D341Med (cell line): ENCODE data around the gene SEMA3A.
A peak's percentile ranks its signal among the peaks of the same experiment; 100 is the strongest.

Experiments
- DNase-seq: peaks from one replicate; pipeline ENCODE4 v3.0.0; 2012; ENCODE audit warnings: low spot score

SEMA3A gene

DNA sequence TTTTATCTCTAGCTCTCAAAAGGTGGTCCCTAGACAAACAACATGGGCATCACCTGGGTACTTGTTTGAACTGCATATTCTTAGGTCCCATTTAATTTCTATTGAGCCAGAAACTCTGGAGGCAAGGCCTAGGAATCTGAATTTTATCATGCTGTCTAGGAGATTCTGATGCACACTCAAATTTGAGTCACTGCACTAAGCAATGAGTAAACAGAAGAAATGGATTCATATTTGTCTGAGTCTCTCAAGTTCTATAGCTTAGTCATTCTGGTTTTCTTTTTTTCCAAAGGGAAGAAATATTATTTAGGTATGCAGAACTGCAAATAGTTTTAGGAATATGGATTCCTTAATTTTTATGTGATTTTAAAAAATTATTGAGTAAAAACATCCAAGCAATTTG lies 185.5 kb downstream of the SEMA3A start:
- DNase-seq: no peak

DNA sequence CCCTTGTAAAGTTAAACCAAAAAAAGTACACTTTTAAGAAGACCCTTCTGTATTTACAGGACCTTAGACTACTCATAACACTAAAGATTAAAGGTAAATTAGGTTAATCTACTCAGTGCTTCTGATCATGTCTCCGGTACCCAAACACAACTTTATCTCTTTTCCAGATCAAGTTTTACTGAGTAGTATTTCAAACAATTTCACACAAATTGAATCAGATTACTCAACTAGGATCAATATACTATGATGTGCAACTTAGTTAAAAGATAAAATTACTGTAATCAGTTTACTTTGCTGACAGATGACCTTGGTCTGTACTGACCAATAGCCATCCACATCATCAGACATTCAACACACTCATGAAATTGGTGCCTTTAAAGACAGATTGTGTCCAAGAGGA lies 191.4 kb downstream of the SEMA3A start:
- no peak for DNase-seq

DNA sequence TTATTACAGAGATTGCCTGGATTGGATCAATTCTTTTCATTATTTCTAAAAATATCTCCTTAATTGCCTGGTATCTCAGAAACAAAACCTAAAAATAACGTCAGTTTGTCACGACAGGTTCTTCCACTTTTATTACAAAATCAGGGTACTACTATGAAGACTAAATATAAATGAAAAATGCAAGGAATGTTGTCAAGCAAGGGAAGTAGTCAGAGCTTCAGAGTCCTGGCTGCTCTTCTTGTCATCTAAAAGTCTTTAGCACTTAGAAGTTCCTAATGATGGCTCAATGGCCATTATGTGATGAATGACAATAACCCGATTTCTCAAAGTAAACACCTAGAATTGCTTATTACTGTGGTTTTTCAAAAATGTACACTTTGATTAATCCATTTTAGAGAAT lies 192.2 kb downstream of the SEMA3A start:
- DNase-seq: no peak

DNA sequence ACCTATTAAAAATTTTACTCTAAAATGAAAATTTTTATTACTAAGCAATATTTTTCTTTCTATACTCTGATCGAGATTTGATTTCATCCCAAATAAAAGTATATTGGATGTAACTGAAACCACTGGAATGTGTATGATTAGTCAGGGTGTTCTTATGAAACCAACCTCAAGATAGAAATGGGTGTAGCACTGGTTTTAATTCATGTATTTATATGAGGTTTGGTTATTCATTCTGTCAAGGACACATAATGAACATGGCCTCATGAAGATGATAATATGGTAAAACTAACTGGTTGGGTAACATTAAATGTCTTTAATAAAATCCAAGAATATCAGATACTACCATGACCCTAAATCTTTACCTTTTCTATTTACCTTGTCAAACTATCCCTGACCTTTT lies 197.7 kb downstream of the SEMA3A start:
- no peak for DNase-seq

DNA sequence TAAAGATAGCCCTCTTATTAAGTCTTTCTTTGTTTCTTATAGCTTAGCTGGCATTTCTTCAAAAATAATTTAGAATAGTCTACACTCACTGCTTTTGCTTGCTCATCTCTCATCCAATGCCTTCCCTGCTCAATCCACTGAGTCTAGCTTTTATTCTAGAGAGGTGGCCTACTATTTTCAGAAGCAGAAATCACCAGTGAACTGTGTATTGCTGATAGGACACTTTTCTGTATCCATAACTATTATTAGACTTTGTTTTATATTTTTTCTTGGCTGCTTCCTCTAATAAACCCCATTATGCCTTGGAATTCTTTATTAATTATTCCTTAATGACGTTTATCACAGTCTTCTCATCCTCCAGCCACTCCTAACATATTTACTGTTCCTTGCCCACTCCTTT lies 206.8 kb downstream of the SEMA3A start:
- no peak for DNase-seq

DNA sequence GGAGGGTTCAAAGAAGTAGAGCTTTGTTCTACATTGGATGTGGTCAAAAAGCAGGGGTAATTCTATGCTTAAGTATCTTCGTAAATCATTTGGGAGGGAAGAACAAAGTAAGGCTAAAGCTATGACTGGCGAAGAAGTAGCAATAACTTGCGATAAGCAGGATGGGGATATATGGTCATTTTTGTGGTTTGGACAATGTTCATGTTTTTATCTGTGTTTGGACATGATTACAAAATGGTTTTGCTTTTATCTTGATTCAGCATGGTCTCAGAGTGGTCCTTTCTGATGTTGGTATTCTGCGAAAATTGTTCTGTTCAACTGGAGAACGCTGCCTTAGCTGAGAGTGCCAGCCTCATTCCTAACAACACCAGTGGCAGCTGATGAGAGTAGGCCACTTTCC lies 208.8 kb downstream of the SEMA3A start:
- DNase-seq: no peak

DNA sequence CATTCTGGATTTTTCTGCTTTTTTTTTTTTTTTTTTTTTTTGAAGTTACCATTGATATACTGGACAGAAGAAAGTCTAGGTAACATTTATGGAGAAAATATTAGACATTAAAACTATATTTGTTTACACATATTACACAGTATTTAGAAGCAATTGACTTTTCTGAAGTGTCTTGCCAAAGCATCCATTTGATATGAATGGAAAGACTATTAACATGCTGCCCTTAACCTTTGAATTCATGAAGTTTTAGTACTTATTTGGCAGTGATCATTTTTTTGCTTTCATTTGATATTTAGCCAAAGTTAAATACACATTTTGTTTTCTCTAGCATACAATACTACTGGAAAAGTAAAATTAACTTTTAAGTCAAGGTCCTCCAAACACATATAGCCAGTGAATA lies 210.0 kb downstream of the SEMA3A start:
- no peak for DNase-seq

DNA sequence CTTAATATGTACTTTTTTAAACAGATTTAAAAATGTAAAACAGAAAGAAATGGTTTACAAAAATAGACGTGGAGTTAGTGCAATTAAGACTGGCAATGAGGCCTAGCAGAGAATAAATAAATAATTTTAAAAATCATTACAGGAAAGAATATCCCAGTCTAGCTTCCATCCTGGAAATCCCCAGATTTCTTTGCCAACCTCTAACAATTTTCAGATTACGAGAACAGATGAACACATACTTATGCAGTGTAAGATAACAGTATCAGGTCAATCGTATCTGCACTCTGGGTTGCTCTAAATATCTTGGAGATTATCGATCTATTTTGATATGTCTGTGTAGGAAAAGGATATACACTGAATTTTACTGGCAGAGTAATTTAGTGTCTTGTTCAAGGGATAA lies 210.5 kb downstream of the SEMA3A start:
- DNase-seq: no peak

DNA sequence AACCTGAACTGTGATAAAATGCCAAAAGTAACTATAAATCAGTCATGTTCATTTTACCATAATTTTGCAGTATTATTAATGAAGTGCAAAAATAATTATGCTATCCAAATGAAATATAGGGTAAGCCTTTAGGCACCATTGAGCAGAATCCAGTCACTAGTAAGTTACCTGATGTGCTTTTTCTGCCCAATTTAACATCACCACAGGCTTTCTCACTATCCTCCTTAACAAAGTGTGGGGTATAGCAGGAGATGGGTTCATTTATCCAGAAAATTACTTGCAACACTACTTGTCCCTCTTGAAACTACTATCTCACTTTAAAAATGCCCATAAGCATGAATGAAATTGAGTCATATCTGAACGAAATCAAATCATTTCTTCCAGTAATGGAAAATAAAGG lies 211.0 kb downstream of the SEMA3A start:
- DNase-seq: no peak

DNA sequence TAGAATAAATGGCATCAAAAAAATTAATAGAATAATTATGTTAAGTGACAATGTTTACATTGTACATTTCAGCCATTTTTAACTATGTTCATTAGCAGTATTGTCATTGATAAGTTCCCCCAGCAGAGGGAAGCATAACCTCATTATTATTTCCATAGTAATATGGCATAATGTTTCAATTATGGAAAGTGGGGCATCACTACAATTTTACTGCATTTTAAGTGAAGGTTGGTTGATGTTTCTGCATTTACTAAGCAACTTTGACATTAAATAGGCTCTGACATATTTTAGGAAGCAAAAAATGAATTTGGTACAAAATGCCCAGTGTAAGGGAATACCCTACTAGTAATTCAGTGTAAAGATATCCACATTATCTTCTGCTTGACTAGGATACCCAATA lies 218.3 kb downstream of the SEMA3A start:
- DNase-seq: peak; percentile 27

DNA sequence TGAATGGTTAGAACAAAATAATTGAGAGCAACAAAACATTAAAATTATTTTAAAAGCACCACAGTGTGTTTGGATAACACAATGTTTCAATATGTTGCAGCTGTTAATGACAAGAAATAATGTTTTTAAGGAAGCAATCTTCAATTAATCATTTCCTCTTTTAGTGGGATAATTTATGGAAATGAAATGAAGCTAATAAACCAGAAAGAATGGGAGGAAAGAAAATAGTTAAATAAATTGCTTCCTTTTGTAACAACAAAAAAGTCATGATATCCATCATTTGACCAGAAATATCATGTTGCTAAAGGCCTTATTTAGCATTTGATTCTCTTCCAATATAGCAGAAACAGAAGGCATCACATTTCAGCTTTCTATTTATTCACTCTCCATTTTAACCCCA lies 224.5 kb downstream of the SEMA3A start:
- no peak for DNase-seq

DNA sequence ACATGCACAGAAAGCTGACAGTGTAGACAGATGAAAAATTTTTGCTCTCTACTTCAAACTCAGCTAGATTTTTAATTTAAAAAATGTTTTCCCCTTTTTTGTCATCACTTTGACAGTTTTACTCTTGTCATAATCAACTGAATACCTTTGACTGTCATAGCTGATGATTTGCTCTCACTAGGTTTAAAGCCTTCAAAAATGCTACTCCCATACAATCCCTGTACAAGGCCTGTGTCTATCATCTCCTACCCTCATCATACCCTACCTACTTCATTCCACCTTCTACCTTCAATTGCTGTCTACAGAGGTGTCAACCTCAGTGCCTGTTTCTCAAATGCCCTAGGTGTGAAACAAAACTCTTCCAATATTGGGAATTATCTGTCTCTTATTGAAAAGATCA lies 230.3 kb downstream of the SEMA3A start:
- no peak for DNase-seq

DNA sequence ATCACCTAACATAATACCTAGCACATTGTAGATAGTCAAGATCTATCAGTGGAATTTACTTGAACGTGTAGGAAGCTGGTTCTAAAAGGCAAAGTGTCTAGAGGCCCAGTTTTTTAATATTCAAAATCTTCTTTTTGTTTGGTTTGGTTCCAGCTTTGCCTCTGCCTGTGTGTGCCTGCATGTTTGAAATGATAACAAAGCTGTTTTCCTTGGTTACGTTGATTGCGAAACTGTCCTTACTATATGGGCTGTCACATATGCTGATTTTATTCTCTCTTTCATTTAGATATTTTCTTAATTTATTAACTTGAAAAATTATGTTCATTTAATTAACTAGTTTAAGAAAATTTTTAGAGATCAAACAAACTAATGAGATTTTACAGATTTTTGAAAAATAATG lies 237.3 kb downstream of the SEMA3A start:
- no peak for DNase-seq

DNA sequence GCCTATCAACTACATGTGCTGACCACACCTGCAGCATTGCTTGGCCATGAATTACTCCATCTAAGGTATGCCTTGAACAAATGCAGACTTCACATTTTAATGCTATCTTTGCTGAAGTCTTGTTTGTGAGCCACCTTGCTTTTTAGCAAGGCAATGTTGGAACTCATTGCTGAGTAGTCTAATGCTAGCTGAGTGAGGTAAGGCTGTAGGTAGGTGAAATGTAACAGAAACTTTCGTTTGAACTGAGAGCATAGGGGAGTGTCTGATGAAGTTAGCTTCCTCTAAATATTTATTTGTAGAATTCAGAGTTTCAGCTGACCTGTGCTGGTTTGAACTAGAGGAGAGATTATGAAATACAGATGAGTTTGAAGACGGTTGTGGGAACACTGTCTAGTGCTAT lies 238.5 kb downstream of the SEMA3A start:
- DNase-seq: no peak

DNA sequence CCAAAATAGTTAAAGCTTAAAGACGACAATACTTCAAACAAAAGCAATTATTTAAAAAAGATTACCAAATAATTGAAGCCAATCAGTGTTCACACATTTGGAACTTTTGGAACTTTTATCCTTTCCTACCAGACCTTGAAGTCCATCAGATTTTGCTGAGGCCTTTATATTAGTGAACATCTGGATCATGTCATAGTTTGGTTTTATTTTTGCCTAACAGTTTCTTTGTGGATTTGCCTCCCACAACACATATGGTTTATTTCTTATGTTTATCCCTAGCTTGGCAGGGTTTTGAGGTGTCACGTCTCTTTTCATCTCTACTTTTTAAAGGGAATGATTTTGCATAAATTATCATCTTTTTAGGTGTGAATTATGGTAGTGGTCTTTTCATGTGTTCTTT lies 242.4 kb downstream of the SEMA3A start:
- no peak for DNase-seq

DNA sequence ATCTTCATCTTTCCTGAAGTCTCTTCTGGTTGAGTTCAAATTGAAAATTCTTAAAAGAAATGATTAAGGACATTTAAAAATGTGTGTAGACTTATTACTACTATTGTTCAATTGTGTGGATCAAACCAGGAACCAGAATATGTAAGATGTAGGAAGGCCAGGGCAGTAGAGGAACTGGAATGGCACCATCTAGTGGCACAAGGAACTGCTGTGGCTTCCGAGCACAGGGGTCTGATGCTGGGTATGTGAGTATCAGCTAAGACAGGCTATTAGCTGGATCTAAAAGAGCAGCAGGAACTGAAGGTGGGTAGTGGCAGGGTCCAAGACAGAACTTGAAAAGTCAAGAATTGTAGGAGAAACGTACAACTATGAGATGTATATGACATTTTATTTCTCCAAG lies 247.3 kb downstream of the SEMA3A start:
- DNase-seq: peak; percentile 58

DNA sequence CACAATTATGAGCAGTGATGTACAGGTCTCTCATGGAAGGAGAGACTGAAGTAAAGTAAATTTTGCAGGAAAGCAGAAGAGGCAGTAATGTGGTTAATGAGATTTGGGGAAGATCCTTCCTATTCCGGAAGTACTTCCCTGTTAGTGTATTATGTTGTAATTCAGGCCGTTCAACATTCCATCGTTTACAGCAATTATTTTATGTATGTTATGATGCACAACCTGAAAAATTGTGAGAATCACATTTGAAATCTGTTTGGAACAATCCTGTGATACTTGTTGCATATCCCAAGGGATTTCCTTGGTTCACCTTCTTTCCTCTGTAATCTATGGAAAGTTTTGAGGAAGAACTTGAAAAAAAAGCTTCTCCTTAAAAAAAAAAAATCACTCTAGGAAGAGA lies 247.8 kb downstream of the SEMA3A start:
- DNase-seq: no peak

DNA sequence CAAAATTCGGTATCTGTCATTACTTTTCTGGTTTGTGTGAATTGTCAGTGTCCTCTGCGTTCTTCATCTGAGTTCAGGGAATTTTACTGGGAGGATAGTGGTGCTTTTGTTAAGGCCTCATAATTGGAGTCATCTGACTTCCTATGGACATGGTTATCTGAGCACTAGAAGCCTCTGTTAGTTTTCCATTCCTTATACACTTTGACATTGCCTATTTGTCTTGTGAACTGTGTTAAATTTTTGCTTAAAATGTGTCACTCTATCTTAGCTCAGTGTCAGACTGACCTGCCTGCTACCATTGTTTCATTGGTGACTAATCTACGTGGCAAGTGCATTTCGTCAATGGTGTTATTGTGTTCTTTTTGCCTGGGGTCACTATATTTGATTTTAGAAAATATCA lies 253.3 kb downstream of the SEMA3A start:
- DNase-seq: no peak

DNA sequence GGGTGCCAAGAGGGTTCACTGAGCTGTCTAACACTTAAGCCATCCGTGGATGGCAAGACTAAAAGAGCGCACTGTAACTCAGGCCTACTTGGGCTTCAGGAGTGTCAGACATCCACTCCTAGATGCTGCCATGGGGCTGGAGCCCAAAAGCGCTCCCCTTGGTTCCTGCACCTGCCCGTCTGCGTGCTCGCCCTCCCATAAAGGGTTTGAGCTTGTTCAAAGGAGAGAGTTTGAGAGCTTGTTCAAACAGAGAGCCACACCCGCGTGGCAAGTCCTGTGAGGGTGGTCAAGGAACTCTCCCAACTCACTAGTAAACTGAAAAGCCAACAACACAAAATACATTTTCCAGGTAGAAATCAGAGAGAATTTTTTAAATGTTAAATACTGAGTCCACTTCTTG lies 256.7 kb downstream of the SEMA3A start:
- DNase-seq: no peak

DNA sequence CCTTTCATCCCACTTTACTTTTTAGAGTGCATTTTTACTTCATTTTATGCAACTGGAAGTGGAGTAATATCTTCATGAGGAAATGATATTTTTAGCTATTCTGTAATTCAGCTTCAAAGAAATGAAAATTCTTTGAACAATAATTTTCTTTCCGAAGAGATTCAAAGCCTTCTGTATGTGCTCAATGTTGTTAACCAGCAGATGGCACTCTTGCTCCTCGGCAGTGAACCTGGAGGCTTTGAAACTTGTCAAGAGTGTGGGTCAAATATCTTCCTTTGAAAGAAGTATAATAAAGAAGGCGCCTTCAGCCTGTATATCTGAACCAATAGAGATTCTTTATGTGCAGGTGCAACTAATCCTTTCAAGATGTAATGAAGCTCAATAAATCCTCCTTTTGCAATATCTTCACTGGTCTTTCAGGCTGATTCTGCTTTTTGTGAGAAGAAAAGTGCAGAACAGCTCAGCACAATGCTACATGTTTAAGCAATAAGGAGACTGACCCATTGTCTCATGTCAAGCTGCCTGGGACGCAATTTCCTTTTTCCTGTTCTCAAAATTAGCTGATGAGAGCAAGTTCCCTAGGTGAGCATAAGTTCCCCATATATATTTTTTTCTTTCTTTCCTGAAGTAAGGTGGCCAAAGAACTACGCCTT lies 258.4 kb downstream of the SEMA3A start:
- peak; percentile 49 for DNase-seq

DNA sequence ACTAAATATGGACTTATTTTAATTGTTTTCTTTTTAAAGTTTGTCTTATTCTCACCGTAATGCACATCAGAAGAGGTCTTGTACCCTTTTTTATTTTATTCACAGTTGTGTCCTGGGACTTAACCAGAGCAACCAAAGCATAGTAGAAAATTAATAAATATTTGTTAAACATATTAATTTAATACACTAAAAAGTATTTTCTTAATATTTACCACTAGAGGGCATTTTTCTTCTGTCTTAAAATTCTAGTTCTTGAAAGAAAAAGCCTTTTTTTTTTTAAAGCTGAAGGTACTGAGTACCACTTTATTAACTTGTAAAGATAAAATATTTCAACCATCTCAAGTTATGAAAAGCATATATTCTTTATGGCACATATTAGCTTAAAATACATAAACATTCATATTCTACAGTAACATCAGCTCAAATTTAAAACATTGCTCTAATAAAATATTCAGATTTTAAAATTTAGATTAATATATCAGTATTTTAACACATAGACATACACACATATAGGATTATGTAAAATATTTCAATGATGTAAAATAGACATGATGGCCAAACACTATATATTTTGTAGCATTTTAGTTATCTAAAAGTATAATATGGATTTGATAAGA lies 260.4 kb downstream of the SEMA3A start:
- DNase-seq: no peak

DNA sequence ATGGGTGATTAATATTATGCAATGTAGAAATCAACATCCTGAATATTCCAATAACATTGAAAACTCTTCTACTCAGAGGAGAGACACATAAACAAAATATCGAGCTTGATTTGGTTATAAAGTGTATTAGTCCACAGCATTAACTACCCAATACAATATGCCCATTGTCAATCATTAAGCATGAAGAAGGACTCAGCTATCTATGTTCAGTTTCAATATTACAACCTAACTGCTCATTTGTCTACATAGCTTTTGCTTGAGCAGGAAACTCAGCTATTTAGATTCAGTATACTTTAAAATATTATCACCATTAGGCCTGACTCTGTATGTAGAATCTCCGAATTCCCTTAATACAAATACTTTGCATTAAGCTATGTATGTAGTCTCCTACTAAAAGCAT lies 262.6 kb downstream of the SEMA3A start:
- DNase-seq: no peak

DNA sequence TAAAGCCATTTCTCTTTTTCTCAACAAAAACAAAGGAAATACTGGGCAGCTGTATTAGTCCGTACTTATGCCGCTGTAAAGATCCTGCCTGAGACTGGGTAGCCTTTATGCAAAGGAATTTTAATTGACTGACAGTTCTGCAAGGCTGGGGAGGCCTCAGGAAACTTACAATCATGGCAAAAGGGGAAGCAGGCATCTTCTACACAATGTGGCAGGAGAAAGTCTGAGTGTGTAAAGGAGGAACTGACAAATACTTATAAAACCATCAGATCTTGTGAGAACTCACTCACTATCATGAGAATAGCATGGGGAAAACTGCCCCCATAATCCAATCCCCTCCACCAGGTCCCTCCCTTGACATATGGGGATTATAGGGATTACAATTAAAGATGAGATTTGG lies 264.3 kb downstream of the SEMA3A start:
- DNase-seq: no peak

DNA sequence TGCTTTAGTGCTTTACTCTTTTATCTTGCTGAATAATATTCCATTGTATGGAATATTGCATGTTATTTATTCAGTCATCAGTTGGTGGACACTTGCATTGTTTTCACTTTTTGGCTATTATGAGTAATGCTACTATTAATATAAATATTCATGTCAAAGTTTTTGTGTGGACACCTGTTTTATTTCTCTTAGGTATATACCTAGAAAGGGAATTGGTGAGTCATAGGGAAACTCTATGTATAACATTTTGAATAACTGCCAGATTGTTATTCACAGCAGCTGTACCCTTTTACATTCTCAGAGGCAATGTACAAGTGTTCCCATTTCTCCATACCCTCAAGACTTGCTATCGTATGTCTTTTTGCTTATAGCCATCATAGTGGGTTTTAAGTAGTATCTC lies 268.7 kb downstream of the SEMA3A start:
- DNase-seq: no peak
